ENCODE results near the gene BLM.
A peak's percentile ranks its signal among the peaks of the same experiment; 100 is the strongest.

Gene BLM

GRCh38 chr15:90780916-90781315 is 63.8 kb downstream of the BLM start:
- Histone ChIP-seq H2AK5ac (ENCODE audit: low read length, severe bottlenecking) (no peak overlapping the region), H2AFZ (ENCODE audit: low read depth, low read length) (no peak overlapping the region), H3K14ac (ENCODE audit: low read length in 2 of 2) (no peak overlapping the region), H3K23ac (ENCODE audit: low read length in 2 of 2) (no peak overlapping the region), H3K4me3 (ENCODE audit: insufficient read depth in 1 of 2, low read depth in 1 of 2, low read length in 2 of 2) (no peak overlapping the region), H2BK12ac (ENCODE audit: low read length in 2 of 2) (no peak overlapping the region), H3K4me2 (ENCODE audit: low read length, poor library complexity, severe bottlenecking) (no peak overlapping the region), H2BK15ac (ENCODE audit: low read depth, poor library complexity, severe bottlenecking) (no peak overlapping the region), H2BK120ac (ENCODE audit: low read depth, low read length) (no peak overlapping the region), H3K9ac (ENCODE audit: low read length) (no peak overlapping the region), H3K9me3 (ENCODE audit: control insufficient read depth, low read length) (no peaks in the 10 kb centered on the region), H3K36me3 (ENCODE audit: control insufficient read depth in 1 of 2, insufficient read depth in 2 of 2, low read depth in 1 of 2, low read length in 2 of 2) (no peaks in the 10 kb centered on the region), H3K18ac (ENCODE audit: low read depth in 1 of 2, low read length in 2 of 2) (no peak overlapping the region), H4K91ac (ENCODE audit: low read length) (no peak overlapping the region), H4K8ac (ENCODE audit: low read length) (no peak overlapping the region), H2BK5ac (ENCODE audit: low read depth, low read length, poor library complexity, severe bottlenecking) (no peak overlapping the region), H3K4ac (ENCODE audit: low read depth in 1 of 2, low read length in 2 of 2) (no peak overlapping the region), H3K79me1 (replicated peaks; ENCODE audit: low read length, poor library complexity, severe bottlenecking) (no peaks in the 10 kb centered on the region), H3K27me3 (ENCODE audit: control insufficient read depth in 1 of 2, insufficient read depth in 1 of 2, low read length in 2 of 2) (no peaks in the 10 kb centered on the region), H3K27ac (ENCODE audit: low read length, poor library complexity, severe bottlenecking) (no peak overlapping the region), H3K4me1 (ENCODE audit: control insufficient read depth, insufficient read depth, low read depth, low read length) (peaks cover 3% of the 10 kb centered on the region)
- WGBS = 94% methylated on average over 3 of the region's 3 CpGs
- DNase-seq = no peak

- no peak overlapping the region for H3K23ac ChIP-seq (ENCODE audit: low read length in 2 of 2)
- H4K8ac ChIP-seq (ENCODE audit: low read length) = no peak overlapping the region
- no peaks in the 10 kb centered on the region for H3K9me3 ChIP-seq (ENCODE audit: control insufficient read depth, low read length)
- no peak overlapping the region for H3K4me2 ChIP-seq (ENCODE audit: low read length, poor library complexity, severe bottlenecking)
- peak overlapping the region; percentile 60 for H2BK15ac ChIP-seq (ENCODE audit: low read depth, poor library complexity, severe bottlenecking)
- WGBS = no CpG with 5 or more reads among the region's 2 CpGs
- no peak overlapping the region for H3K4ac ChIP-seq (ENCODE audit: low read depth in 1 of 2, low read length in 2 of 2)
- H3K9ac ChIP-seq (ENCODE audit: low read length) = no peak overlapping the region
- no peaks in the 10 kb centered on the region for H3K27me3 ChIP-seq (ENCODE audit: control insufficient read depth in 1 of 2, insufficient read depth in 1 of 2, low read length in 2 of 2)
- H3K36me3 ChIP-seq (ENCODE audit: control insufficient read depth in 1 of 2, insufficient read depth in 2 of 2, low read depth in 1 of 2, low read length in 2 of 2) = no peaks in the 10 kb centered on the region
- H3K14ac ChIP-seq (ENCODE audit: low read length in 2 of 2) = no peak overlapping the region
- H3K18ac ChIP-seq (ENCODE audit: low read depth in 1 of 2, low read length in 2 of 2) = no peak overlapping the region
- H3K4me1 ChIP-seq (ENCODE audit: control insufficient read depth, insufficient read depth, low read depth, low read length) = peaks cover 3% of the 10 kb centered on the region
- H2BK120ac ChIP-seq (ENCODE audit: low read depth, low read length) = no peak overlapping the region
- H3K79me1 ChIP-seq (replicated peaks; ENCODE audit: low read length, poor library complexity, severe bottlenecking) = no peaks in the 10 kb centered on the region
- no peak for DNase-seq
- no peak overlapping the region for H3K27ac ChIP-seq (ENCODE audit: low read length, poor library complexity, severe bottlenecking)
- H2BK12ac ChIP-seq (ENCODE audit: low read length in 2 of 2) = no peak overlapping the region
- H2BK5ac ChIP-seq (ENCODE audit: low read depth, low read length, poor library complexity, severe bottlenecking) = no peak overlapping the region
- H2AK5ac ChIP-seq (ENCODE audit: low read length, severe bottlenecking) = no peak overlapping the region
- H4K91ac ChIP-seq (ENCODE audit: low read length) = no peak overlapping the region
- H2AFZ ChIP-seq (ENCODE audit: low read depth, low read length) = no peak overlapping the region
- H3K4me3 ChIP-seq (ENCODE audit: insufficient read depth in 1 of 2, low read depth in 1 of 2, low read length in 2 of 2) = no peak overlapping the region
Measured at GRCh38 chr15:90782442-90782841, 65.3 kb downstream of the BLM start.

- no peak overlapping the region for H2BK120ac ChIP-seq (ENCODE audit: low read depth, low read length)
- no peak overlapping the region for H2BK15ac ChIP-seq (ENCODE audit: low read depth, poor library complexity, severe bottlenecking)
- no peaks in the 10 kb centered on the region for H3K79me1 ChIP-seq (replicated peaks; ENCODE audit: low read length, poor library complexity, severe bottlenecking)
- H3K9me3 ChIP-seq (ENCODE audit: control insufficient read depth, low read length) = no peaks in the 10 kb centered on the region
- no peak for DNase-seq
- H2BK5ac ChIP-seq (ENCODE audit: low read depth, low read length, poor library complexity, severe bottlenecking) = no peak overlapping the region
- no peak overlapping the region for H3K18ac ChIP-seq (ENCODE audit: low read depth in 1 of 2, low read length in 2 of 2)
- no peaks in the 10 kb centered on the region for H3K36me3 ChIP-seq (ENCODE audit: control insufficient read depth in 1 of 2, insufficient read depth in 2 of 2, low read depth in 1 of 2, low read length in 2 of 2)
- no peak overlapping the region for H3K4me3 ChIP-seq (ENCODE audit: insufficient read depth in 1 of 2, low read depth in 1 of 2, low read length in 2 of 2)
- H3K4me1 ChIP-seq (ENCODE audit: control insufficient read depth, insufficient read depth, low read depth, low read length) = peaks cover 6% of the 10 kb centered on the region
- no peak overlapping the region for H3K4ac ChIP-seq (ENCODE audit: low read depth in 1 of 2, low read length in 2 of 2)
- no peaks in the 10 kb centered on the region for H3K27me3 ChIP-seq (ENCODE audit: control insufficient read depth in 1 of 2, insufficient read depth in 1 of 2, low read length in 2 of 2)
- no peak overlapping the region for H2AFZ ChIP-seq (ENCODE audit: low read depth, low read length)
- no peak overlapping the region for H3K14ac ChIP-seq (ENCODE audit: low read length in 2 of 2)
- no peak overlapping the region for H2BK12ac ChIP-seq (ENCODE audit: low read length in 2 of 2)
- no peak overlapping the region for H3K4me2 ChIP-seq (ENCODE audit: low read length, poor library complexity, severe bottlenecking)
- H4K91ac ChIP-seq (ENCODE audit: low read length) = no peak overlapping the region
- no peak overlapping the region for H2AK5ac ChIP-seq (ENCODE audit: low read length, severe bottlenecking)
- no peak overlapping the region for H3K23ac ChIP-seq (ENCODE audit: low read length in 2 of 2)
- H3K27ac ChIP-seq (ENCODE audit: low read length, poor library complexity, severe bottlenecking) = no peak overlapping the region
- H4K8ac ChIP-seq (ENCODE audit: low read length) = no peak overlapping the region
- no CpG with 5 or more reads among the region's 3 CpGs for WGBS
- H3K9ac ChIP-seq (ENCODE audit: low read length) = no peak overlapping the region
Measured at GRCh38 chr15:90787881-90788280, 70.7 kb downstream of the BLM start.

- no peak overlapping the region for H3K9ac ChIP-seq (ENCODE audit: low read length)
- no peak overlapping the region for H3K23ac ChIP-seq (ENCODE audit: low read length in 2 of 2)
- H2BK5ac ChIP-seq (ENCODE audit: low read depth, low read length, poor library complexity, severe bottlenecking) = no peak overlapping the region
- H2BK15ac ChIP-seq (ENCODE audit: low read depth, poor library complexity, severe bottlenecking) = no peak overlapping the region
- H4K8ac ChIP-seq (ENCODE audit: low read length) = no peak overlapping the region
- no peaks in the 10 kb centered on the region for H3K36me3 ChIP-seq (ENCODE audit: control insufficient read depth in 1 of 2, insufficient read depth in 2 of 2, low read depth in 1 of 2, low read length in 2 of 2)
- no peak overlapping the region for H2AK5ac ChIP-seq (ENCODE audit: low read length, severe bottlenecking)
- H2BK12ac ChIP-seq (ENCODE audit: low read length in 2 of 2) = no peak overlapping the region
- H3K14ac ChIP-seq (ENCODE audit: low read length in 2 of 2) = no peak overlapping the region
- H2BK120ac ChIP-seq (ENCODE audit: low read depth, low read length) = no peak overlapping the region
- H3K9me3 ChIP-seq (ENCODE audit: control insufficient read depth, low read length) = no peaks in the 10 kb centered on the region
- no peak overlapping the region for H3K4me2 ChIP-seq (ENCODE audit: low read length, poor library complexity, severe bottlenecking)
- no peak overlapping the region for H3K27ac ChIP-seq (ENCODE audit: low read length, poor library complexity, severe bottlenecking)
- no peak for DNase-seq
- H3K4me1 ChIP-seq (ENCODE audit: control insufficient read depth, insufficient read depth, low read depth, low read length) = peaks cover 6% of the 10 kb centered on the region
- WGBS = 90% methylated on average over 5 of the region's 5 CpGs
- no peak overlapping the region for H3K4ac ChIP-seq (ENCODE audit: low read depth in 1 of 2, low read length in 2 of 2)
- H3K79me1 ChIP-seq (replicated peaks; ENCODE audit: low read length, poor library complexity, severe bottlenecking) = no peaks in the 10 kb centered on the region
- H4K91ac ChIP-seq (ENCODE audit: low read length) = no peak overlapping the region
- no peaks in the 10 kb centered on the region for H3K27me3 ChIP-seq (ENCODE audit: control insufficient read depth in 1 of 2, insufficient read depth in 1 of 2, low read length in 2 of 2)
- H2AFZ ChIP-seq (ENCODE audit: low read depth, low read length) = no peak overlapping the region
- H3K4me3 ChIP-seq (ENCODE audit: insufficient read depth in 1 of 2, low read depth in 1 of 2, low read length in 2 of 2) = no peak overlapping the region
- no peak overlapping the region for H3K18ac ChIP-seq (ENCODE audit: low read depth in 1 of 2, low read length in 2 of 2)
Measured at GRCh38 chr15:90789462-90789861, 72.3 kb downstream of the BLM start.

Measured in mesenchymal stem cell (in vitro differentiated cells and primary cell).